ENCODE measurements around the gene AP2S1.

DNA sequence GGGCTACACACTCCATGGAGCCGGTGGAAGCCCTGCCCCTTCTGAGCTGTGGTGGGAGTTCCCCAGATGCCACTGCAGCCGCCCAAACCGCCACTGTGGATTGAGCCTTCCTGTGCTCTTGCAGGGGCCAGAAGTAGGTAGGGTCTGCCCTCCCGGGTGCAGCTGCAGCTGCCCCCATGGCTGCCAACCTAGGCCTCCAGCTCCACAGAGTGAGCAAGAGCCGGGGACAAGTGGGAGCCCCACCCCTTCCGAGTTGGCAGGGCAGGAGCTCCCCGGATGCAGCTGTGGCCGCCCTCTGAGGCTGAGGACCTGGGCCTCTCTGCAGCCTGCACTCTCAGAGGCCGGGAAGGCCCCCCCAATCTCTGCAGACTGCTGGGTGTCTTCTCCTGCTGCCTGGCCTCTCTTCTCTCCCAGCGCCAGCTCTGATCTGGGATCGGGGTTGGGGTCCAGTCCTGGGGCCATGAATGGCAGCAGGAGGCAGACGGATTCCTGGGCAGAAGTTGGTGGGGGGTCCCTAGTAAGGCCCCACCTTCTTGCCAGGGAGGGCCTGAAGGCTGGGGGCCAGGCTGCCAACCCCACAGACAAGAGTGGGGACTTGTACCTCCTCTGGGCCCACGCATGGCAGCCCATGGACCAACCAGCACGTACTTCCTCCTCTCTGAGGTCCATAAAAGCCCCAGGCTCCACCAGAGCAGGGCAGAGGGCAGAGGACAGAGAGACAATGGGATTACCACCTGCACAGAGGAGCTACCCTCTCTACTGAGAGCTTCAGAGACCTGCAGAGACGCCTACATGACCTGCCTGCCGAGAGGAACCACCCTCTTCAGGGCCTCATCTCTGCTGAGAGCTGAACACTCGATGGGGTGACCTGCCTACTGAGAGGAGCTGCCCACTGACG, 28.9 kb downstream of the AP2S1 start:
- TF ChIP-seq, protein P1, sequence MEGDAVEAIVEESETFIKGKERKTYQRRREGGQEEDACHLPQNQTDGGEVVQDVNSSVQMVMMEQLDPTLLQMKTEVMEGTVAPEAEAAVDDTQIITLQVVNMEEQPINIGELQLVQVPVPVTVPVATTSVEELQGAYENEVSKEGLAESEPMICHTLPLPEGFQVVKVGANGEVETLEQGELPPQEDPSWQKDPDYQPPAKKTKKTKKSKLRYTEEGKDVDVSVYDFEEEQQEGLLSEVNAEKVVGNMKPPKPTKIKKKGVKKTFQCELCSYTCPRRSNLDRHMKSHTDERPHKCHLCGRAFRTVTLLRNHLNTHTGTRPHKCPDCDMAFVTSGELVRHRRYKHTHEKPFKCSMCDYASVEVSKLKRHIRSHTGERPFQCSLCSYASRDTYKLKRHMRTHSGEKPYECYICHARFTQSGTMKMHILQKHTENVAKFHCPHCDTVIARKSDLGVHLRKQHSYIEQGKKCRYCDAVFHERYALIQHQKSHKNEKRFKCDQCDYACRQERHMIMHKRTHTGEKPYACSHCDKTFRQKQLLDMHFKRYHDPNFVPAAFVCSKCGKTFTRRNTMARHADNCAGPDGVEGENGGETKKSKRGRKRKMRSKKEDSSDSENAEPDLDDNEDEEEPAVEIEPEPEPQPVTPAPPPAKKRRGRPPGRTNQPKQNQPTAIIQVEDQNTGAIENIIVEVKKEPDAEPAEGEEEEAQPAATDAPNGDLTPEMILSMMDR (conservative IDR thresholded peaks at IDR 0.05; ENCODE audit: low read depth in 2 of 2) = no peak
- TF ChIP-seq JUNB (IDR thresholded peaks at IDR 0.05; ENCODE audit: unreplicated experiment) (no peak), POLR2AphosphoS5 (IDR thresholded peaks at IDR 0.05; ENCODE audit: low read depth) (no peak), NANOG (IDR thresholded peaks at IDR 0.05; ENCODE audit: borderline replicate concordance) (no peak), EZH2 (IDR thresholded peaks at IDR 0.05; ENCODE audit: low read depth, unreplicated experiment) (no peak), EZH2phosphoT487 (IDR thresholded peaks at IDR 0.05; ENCODE audit: unreplicated experiment) (no peak), CREB1 (CRISPR knock-in tag; IDR thresholded peaks at IDR 0.05; ENCODE audit: low read depth) (no peak), ZNF331 (CRISPR knock-in tag; IDR thresholded peaks at IDR 0.05; ENCODE audit: low read depth) (no peak), ZNF114 (CRISPR knock-in tag; IDR thresholded peaks at IDR 0.05) (no peak), STAT1 (IDR thresholded peaks at IDR 0.05; ENCODE audit: unreplicated experiment) (no peak)
- TF ChIP-seq, protein P2, sequence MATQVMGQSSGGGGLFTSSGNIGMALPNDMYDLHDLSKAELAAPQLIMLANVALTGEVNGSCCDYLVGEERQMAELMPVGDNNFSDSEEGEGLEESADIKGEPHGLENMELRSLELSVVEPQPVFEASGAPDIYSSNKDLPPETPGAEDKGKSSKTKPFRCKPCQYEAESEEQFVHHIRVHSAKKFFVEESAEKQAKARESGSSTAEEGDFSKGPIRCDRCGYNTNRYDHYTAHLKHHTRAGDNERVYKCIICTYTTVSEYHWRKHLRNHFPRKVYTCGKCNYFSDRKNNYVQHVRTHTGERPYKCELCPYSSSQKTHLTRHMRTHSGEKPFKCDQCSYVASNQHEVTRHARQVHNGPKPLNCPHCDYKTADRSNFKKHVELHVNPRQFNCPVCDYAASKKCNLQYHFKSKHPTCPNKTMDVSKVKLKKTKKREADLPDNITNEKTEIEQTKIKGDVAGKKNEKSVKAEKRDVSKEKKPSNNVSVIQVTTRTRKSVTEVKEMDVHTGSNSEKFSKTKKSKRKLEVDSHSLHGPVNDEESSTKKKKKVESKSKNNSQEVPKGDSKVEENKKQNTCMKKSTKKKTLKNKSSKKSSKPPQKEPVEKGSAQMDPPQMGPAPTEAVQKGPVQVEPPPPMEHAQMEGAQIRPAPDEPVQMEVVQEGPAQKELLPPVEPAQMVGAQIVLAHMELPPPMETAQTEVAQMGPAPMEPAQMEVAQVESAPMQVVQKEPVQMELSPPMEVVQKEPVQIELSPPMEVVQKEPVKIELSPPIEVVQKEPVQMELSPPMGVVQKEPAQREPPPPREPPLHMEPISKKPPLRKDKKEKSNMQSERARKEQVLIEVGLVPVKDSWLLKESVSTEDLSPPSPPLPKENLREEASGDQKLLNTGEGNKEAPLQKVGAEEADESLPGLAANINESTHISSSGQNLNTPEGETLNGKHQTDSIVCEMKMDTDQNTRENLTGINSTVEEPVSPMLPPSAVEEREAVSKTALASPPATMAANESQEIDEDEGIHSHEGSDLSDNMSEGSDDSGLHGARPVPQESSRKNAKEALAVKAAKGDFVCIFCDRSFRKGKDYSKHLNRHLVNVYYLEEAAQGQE (IDR thresholded peaks at IDR 0.05; ENCODE audit: unreplicated experiment) = no peak
- TF ChIP-seq, protein P3, sequence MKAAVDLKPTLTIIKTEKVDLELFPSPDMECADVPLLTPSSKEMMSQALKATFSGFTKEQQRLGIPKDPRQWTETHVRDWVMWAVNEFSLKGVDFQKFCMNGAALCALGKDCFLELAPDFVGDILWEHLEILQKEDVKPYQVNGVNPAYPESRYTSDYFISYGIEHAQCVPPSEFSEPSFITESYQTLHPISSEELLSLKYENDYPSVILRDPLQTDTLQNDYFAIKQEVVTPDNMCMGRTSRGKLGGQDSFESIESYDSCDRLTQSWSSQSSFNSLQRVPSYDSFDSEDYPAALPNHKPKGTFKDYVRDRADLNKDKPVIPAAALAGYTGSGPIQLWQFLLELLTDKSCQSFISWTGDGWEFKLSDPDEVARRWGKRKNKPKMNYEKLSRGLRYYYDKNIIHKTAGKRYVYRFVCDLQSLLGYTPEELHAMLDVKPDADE (IDR thresholded peaks at IDR 0.05) = no peak
- TF ChIP-seq, protein P4, sequence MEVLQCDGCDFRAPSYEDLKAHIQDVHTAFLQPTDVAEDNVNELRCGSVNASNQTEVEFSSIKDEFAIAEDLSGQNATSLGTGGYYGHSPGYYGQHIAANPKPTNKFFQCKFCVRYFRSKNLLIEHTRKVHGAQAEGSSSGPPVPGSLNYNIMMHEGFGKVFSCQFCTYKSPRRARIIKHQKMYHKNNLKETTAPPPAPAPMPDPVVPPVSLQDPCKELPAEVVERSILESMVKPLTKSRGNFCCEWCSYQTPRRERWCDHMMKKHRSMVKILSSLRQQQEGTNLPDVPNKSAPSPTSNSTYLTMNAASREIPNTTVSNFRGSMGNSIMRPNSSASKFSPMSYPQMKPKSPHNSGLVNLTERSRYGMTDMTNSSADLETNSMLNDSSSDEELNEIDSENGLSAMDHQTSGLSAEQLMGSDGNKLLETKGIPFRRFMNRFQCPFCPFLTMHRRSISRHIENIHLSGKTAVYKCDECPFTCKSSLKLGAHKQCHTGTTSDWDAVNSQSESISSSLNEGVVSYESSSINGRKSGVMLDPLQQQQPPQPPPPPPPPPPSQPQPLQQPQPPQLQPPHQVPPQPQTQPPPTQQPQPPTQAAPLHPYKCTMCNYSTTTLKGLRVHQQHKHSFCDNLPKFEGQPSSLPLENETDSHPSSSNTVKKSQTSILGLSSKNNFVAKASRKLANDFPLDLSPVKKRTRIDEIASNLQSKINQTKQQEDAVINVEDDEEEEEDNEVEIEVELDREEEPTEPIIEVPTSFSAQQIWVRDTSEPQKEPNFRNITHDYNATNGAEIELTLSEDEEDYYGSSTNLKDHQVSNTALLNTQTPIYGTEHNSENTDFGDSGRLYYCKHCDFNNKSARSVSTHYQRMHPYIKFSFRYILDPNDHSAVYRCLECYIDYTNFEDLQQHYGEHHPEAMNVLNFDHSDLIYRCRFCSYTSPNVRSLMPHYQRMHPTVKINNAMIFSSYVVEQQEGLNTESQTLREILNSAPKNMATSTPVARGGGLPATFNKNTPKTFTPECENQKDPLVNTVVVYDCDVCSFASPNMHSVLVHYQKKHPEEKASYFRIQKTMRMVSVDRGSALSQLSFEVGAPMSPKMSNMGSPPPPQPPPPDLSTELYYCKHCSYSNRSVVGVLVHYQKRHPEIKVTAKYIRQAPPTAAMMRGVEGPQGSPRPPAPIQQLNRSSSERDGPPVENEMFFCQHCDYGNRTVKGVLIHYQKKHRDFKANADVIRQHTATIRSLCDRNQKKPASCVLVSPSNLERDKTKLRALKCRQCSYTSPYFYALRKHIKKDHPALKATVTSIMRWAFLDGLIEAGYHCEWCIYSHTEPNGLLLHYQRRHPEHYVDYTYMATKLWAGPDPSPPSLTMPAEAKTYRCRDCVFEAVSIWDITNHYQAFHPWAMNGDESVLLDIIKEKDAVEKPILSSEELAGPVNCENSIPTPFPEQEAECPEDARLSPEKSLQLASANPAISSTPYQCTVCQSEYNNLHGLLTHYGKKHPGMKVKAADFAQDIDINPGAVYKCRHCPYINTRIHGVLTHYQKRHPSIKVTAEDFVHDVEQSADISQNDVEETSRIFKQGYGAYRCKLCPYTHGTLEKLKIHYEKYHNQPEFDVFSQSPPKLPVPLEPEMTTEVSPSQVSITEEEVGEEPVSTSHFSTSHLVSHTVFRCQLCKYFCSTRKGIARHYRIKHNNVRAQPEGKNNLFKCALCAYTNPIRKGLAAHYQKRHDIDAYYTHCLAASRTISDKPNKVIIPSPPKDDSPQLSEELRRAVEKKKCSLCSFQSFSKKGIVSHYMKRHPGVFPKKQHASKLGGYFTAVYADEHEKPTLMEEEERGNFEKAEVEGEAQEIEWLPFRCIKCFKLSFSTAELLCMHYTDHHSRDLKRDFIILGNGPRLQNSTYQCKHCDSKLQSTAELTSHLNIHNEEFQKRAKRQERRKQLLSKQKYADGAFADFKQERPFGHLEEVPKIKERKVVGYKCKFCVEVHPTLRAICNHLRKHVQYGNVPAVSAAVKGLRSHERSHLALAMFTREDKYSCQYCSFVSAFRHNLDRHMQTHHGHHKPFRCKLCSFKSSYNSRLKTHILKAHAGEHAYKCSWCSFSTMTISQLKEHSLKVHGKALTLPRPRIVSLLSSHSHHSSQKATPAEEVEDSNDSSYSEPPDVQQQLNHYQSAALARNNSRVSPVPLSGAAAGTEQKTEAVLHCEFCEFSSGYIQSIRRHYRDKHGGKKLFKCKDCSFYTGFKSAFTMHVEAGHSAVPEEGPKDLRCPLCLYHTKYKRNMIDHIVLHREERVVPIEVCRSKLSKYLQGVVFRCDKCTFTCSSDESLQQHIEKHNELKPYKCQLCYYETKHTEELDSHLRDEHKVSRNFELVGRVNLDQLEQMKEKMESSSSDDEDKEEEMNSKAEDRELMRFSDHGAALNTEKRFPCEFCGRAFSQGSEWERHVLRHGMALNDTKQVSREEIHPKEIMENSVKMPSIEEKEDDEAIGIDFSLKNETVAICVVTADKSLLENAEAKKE (CRISPR knock-in tag; IDR thresholded peaks at IDR 0.05) = no peak

Data from GM23338 (cell line).